Dedifferentiated amniotic fluid mesenchymal stem cell (primary cell): Measurements from ENCODE around the gene LRMDA.

Experiments
- DNase-seq: peaks from one replicate; pipeline ENCODE4 v3.0.0-alpha.2; 2016; ENCODE audit errors: extremely low spot score

LRMDA gene

GRCh38 chr10:76333796-76334195 is 902.4 kb downstream of the LRMDA start:
- DNase-seq: no peak

DNA sequence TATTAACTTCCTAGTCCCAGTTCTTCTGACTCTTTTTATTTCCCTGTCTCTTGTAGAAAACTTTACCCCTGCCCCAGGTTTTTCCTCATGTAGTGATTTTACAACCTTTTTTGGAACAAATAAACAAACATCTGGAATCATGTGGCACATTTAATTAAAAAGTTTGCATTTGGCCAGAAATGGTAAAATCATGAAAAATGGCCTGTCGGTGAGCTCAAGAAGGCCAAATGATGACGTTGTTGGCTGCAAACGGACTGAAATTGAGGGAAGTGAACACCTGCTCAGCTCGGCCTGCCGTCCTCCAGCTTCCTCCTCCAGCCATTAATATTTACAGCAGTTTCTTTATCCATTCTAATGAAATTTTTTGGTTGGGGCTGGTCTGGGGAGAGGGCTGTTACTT is 902.8 kb downstream of the LRMDA start:
- no peak for DNase-seq

DNA sequence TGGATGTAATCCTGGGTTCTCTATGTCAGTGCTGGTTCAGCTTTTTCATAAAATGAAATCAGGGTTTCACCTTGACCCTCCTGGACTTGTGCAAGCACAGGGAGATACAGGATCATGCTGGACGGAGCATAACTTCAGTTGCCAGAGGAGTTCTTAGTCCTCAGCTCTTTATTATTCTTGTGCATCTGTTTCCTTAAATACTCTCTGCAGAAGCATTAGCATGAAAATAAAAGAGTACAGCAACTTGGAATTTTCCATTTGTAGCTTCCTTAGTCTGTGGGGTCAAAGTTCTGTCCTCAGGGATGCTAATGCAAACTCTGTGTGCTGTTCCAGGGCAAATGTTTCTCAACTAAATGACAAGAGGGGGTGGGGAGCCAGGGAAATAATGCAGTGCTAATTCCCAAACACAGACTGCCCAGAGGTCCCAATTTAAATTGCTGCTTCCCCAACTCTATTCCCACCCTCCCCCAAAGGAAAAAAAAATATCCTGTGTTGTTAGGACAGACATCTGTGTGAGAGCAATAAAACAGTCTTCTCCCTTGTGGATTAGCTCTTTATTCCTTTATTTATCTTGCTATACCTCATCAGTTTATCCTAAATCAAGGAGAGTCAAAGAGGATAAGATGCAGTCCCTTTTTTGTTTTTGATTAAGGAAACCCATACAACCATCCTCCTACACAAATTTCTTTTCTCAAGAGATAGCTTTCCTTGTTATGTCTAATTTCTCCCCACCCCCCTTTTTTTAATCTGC is 905.0 kb downstream of the LRMDA start:
- no peak for DNase-seq

GRCh38 chr10:76337641-76338040 is 906.2 kb downstream of the LRMDA start:
- no peak for DNase-seq

GRCh38 chr10:76338187-76338586 is 906.8 kb downstream of the LRMDA start:
- DNase-seq: no peak

DNA sequence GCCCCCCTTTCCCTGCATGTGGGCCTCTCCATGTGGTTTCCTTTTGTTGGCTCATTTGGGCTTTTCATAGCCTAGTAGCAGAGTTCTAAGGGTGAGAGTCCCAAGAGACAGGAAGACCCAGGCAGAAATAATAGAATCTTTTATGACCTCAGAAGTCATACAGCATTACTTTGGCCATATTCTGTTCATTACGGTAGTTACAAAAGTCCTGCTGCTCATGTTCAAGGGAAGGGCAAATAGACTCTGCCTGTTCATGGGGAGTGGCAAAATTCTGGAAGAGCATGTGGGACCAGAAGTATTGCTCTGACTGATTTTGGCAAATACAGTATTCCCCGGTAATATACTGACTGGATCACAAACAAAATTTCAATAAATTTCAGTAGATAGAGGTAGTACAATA is 910.3 kb downstream of the LRMDA start:
- DNase-seq: no peak

DNA sequence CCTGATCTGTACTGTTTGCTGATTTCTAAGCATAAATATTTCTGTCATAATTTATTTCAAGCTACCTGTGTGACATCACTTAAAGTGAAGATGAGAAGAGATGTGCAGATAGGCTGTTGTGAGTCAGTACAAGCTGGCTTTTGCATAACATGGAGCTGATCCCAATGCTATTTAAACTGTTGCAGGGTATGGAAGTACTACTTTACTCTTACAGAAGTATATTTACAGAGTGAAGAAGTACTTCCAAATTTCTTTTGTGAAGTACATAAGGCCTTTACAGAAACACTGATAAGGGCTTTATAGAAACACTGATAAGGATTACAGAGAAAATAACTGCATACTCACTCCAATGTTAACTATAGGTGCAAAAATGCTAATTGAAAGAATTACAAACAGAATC is 911.6 kb downstream of the LRMDA start:
- DNase-seq: no peak

GRCh38 chr10:76347832-76348231 is 916.4 kb downstream of the LRMDA start:
- no peak for DNase-seq

- no peak for DNase-seq
These were observed 919.2 kb downstream of the LRMDA start for GRCh38 chr10:76350583-76350982.

DNA sequence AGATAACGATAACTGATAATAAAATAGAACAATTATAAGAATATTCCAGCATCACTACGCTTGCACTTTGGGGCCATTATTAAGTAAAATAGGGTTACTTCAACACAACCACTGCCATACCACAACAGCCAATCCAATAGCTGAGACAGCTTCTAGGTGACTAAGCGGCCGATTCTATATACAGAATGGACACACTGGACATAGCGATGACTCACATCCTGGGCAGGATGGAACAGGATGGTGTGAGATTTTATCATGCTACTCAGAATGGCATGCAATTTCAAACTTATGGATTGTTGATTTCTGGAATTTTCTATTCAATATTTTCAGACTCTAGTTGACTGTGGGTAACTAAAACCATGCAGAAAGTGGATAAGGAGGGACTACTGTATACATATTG is 920.9 kb downstream of the LRMDA start:
- DNase-seq: peak; percentile 81

- DNase-seq: no peak
These were observed 921.9 kb downstream of the LRMDA start for GRCh38 chr10:76353237-76353851.

GRCh38 chr10:76354212-76354738 is 922.9 kb downstream of the LRMDA start:
- no peak for DNase-seq

GRCh38 chr10:76354921-76355320 is 923.5 kb downstream of the LRMDA start:
- no peak for DNase-seq

DNA sequence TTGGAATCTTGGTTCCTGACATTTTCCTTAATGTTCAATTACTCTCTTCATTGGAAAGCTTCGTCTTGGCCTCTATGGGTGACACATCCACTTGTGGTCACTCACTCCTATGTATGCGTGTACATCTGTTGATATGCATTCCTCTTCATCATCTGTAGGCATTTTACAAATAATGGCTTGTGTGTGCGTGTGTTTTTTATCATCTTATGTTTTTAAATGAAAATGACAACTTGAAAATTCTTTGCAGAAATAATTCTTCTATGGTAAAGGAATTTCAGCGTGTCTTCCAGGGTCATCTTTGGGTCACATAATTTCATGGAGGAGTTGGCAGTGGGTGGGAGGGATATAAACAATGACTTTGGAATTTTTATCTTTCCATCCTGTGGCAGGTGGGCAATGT is 925.1 kb downstream of the LRMDA start:
- peak; percentile 74 for DNase-seq

DNA sequence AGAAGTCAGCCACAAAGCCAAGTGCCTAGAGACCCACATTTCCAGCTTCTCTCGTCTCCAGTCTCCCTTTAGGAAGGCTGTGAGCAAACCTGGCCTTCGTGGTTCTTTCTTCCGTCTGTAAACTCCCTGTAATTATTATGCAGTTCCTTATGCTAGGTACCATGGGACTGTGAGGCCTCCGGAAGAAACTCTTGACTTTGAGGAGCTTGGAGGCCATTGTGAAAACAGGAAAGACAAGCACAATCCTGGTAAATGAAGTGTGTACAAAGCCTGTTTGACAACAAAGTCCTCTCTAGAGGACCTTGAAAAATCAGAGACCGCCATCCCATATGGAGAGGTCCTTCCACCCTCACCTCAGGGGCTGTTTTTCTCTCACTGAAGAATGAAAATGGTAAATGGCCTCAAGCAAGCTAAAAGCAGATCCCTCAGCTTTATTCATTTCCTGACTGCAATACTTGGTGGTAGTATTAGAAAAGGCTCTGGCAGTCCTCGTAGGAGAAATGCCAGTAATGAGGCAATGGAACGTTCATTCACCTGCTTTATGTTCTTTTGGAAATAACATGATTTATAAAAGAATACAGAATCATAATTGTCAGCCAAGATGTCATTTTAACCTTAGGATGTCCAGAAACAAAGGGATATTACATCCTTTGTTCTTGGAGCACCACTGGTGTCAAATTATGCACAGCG is 926.4 kb downstream of the LRMDA start:
- DNase-seq: no peak

GRCh38 chr10:76358743-76359395 is 927.4 kb downstream of the LRMDA start:
- DNase-seq: no peak

DNA sequence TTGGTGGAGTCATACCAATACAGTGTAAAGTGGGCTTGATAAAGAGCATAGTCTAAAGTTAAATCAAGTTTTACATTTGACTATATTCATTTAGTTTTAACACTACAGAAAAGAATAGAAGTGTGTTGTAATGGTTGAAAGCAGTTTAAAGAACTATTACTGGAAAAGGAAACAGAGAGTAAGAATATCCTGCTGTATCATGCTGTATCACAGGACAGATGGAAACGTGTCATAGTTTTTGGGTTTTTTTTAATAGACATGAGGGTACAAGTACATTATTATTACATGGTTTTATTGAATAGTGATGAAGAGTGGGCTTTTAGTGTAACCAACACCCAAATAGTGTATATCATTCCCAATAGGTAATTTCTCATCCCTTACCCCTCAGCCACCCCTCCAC is 944.3 kb downstream of the LRMDA start:
- DNase-seq: no peak

DNA sequence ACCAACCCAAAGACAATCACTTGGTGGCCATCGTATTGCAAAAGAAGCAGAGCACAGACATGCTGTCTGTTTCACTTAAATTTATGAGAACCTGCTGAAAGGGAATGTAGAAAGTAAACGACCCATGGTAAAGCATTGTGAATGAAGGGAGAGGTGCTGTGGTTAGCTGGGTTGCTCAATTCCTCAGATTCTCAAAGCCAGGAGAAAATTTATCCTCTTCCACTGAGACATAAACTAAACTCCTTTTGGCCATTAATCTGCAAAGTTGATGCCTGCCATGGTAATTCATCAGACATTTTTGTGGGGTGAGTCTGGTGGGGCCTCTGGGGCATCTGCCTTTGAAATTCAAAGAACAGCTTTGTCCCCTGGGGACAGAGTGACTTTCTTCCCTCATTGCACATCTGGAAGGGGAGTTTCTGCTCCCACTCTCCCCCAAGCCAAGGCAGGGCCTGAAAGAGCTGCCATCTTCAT is 951.0 kb downstream of the LRMDA start:
- peak; percentile 71 for DNase-seq

DNA sequence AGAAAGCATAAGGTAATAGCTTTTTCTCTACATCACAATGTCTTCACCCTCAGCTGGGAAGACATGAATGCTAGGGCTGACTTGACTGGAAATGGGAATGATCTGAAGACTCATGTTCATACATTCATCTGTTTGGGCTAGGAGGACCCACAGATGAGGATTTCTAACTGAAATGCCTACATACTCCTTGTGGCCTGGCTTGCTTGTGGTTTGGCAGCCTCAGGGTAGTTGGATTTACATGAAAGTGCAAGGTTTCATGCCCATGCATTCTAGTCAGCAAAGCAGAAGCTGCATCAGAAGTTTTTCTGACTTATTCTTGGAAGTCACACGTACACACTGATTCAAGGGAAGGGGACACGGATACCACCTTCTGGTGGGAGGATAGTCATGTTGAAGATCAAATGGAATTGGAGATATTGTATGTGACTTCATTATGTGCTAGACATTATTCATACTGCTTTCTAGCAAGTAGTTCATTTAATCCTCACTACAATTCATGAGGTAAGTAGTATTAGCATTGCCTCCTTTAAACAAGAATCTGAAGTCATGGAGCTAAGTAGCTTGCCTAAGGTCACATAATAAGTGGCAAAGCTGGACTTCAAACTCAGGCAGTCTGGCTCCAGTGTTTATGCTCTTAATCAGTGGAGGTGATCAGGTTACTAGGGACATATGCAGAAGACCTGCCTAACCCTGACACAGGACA is 957.0 kb downstream of the LRMDA start:
- DNase-seq: peak; percentile 51

- DNase-seq: no peak
These were observed 962.7 kb downstream of the LRMDA start for GRCh38 chr10:76393875-76394706.

DNA sequence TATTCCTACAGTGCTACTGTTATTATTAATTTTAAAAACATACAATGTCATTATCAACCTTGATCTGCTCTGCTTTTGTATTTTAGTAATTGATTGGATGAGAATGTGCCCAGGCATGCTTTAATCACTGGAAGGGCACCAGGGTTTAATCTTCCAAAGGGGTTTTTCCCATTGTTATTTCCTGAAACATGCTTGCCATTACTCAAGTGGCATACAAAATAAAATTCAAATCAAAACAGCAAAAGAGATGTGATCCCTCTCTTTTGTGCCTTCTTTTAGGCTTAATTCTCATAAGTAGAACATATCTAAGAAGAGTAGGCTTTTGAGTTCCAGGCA is 963.3 kb downstream of the LRMDA start:
- DNase-seq: no peak
